GM12878 (cell line): Measurements from ENCODE around the gene SHROOM2. TPM values are rescaled to one million over a fixed set of nuclear protein-coding genes. Genes with fewer than 3 reads are reported as not detected.
A peak's percentile ranks its signal among the peaks of the same experiment; 100 is the strongest.

Source experiments
- ATAC-seq: fragments of 200-7000 bp; cut with Tn5 transposase; 3 replicates; pipeline ENCODE4 v1.9.1; 2020; ENCODE audit warnings: mild to moderate bottlenecking, moderate library complexity
- BruUV-seq: library from RNA; stranded (reverse); fragments of 400-500 nt; replicated peaks from 2 replicates; lab custom pipeline; 2021; lab: Mats Ljungman, UMichigan
- CTCF ChIA-PET: fragments of 300-600 bp; sonication (Branson Sonifier 250); formaldehyde crosslinking; extraction: SDS; loops from one replicate; lab custom pipeline; 2021; ENCODE audit warnings: inconsistent platforms; lab: Yijun Ruan, JAX
- POLR2A ChIA-PET: fragments of 350-600 bp; formaldehyde crosslinking; extraction: SDS; loops from one replicate; lab custom pipeline; 2021; ENCODE audit warnings: inconsistent platforms; lab: Charles Lee
- RAD21 ChIA-PET: fragments of 300-600 bp; sonication (Branson Sonifier 250); formaldehyde crosslinking; loops from one replicate; lab custom pipeline; 2023; ENCODE audit warnings: antibody characterized with exemption; ENCODE audit not compliant: unreplicated experiment; lab: Charles Lee
- SMC1A ChIA-PET: fragments of 300-600 bp; sonication (Branson Sonifier 250); formaldehyde crosslinking; loops from one replicate; lab custom pipeline; 2023; ENCODE audit not compliant: unreplicated experiment, uncharacterized antibody; lab: Charles Lee
- DNase-seq: peaks from one replicate; pipeline ENCODE4 v3.0.0-alpha.2; 2011; ENCODE audit warnings: low read depth, low spot score
- FAIRE-seq: peaks from 3 replicates; lab custom pipeline; 2011; peaks lifted over from hg19 to GRCh38; lab: Jason Lieb, UNC
- H2AFZ ChIP-seq: 2 replicates; pipeline ENCODE4 v1.6.0; 2011; ENCODE audit warnings: low read depth, low read length, control low read depth; ENCODE audit not compliant: control insufficient read depth
- H3K27ac ChIP-seq: 2 replicates; pipeline ENCODE4 v1.5.1; 2011; ENCODE audit warnings: control low read depth; ENCODE audit not compliant: control insufficient read depth, insufficient read depth
- H3K27me3 ChIP-seq, 2 experiments: replicated peaks in 1 of 2; 2 replicates each; pipeline versions ENCODE4 v1.6.0 to v1.6.1; 2011; ENCODE audit warnings: low read length in 1 of 2; ENCODE audit not compliant: control insufficient read depth in 2 of 2, insufficient read depth in 2 of 2
- H3K36me3 ChIP-seq, 2 experiments: 2 replicates each; pipeline ENCODE4 v1.5.1; 2011; ENCODE audit warnings: low read length in 1 of 2; ENCODE audit not compliant: control insufficient read depth in 2 of 2, insufficient read depth in 2 of 2
- H3K4me1 ChIP-seq: 2 replicates; pipeline ENCODE4 v1.6.1; 2011; ENCODE audit warnings: mild to moderate bottlenecking, low read length, moderate library complexity, mixed read lengths; ENCODE audit not compliant: control insufficient read depth, insufficient read depth
- H3K4me2 ChIP-seq: 2 replicates; pipeline ENCODE4 v1.6.0; 2011; ENCODE audit warnings: control low read depth; ENCODE audit not compliant: control insufficient read depth, insufficient read depth
- H3K4me3 ChIP-seq: fragments of 200-600 bp; sonication (generic); 2 replicates; pipeline ENCODE4 v1.5.1; 2016
- H3K79me2 ChIP-seq: 2 replicates; pipeline ENCODE4 v1.6.0; 2011; ENCODE audit warnings: low read length; ENCODE audit not compliant: control insufficient read depth, insufficient read depth
- H3K9ac ChIP-seq: 2 replicates; pipeline ENCODE4 v1.8.0; 2011; ENCODE audit warnings: low read length, control low read depth, mixed read lengths; ENCODE audit not compliant: control insufficient read depth, insufficient read depth
- H3K9me3 ChIP-seq: replicated peaks from 3 replicates; pipeline ENCODE4 v1.5.1; 2011; ENCODE audit warnings: mild to moderate bottlenecking, low read length; ENCODE audit not compliant: control insufficient read depth, insufficient read depth
- H4K20me1 ChIP-seq: 2 replicates; pipeline ENCODE4 v1.6.0; 2011; ENCODE audit not compliant: control insufficient read depth, insufficient read depth
- ASH2L ChIP-seq: fragments of 300-600, 200-600 bp; sonication (generic); IDR thresholded peaks from 2 replicates; pipeline ENCODE4 v1.6.1; 2017; ENCODE audit warnings: low read depth, mild to moderate bottlenecking, borderline replicate concordance
- ATF7 ChIP-seq: fragments of 450-650 bp; IDR thresholded peaks from 2 replicates; pipeline ENCODE4 v1.6.1; 2016; ENCODE audit warnings: low read depth, mild to moderate bottlenecking
- CEBPZ ChIP-seq: fragments of 150-350 bp; IDR thresholded peaks from 2 replicates; pipeline ENCODE4 v1.6.1; 2016; ENCODE audit warnings: low read depth, low read length
- CHD1 ChIP-seq: IDR thresholded peaks from 2 replicates; pipeline ENCODE4 v1.6.1; 2012; ENCODE audit warnings: low read depth, low read length, improper control_type of control experiment
- CTCF ChIP-seq, 3 experiments: IDR thresholded peaks in 2 of 3; conservative IDR thresholded peaks in 1 of 3; 2 replicates each; pipeline ENCODE4 v1.5.1; 2011; ENCODE audit warnings: low read depth in 3 of 3, low read length in 3 of 3, mild to moderate bottlenecking in 3 of 3, control low read depth in 2 of 3, moderate library complexity in 2 of 3, inconsistent platforms in 1 of 3, mixed read lengths in 1 of 3; ENCODE audit not compliant: control insufficient read depth in 2 of 3, insufficient read depth in 1 of 3; ENCODE audit errors: extremely low read depth in 1 of 3
- SMC3 ChIP-seq: IDR thresholded peaks from 2 replicates; pipeline ENCODE4 v1.6.1; 2011; ENCODE audit warnings: low read length, improper control_type of control experiment, borderline replicate concordance
- WGBS: methylation state at CpG from one replicate; pipeline ENCODE4 v1.1.6; 2016; ENCODE audit warnings: low lambda C conversion rate; ENCODE audit not compliant: insufficient replicate concordance, insufficient coverage; ENCODE audit errors: missing lambda C conversion rate; 5-methylcytosine and 5-hydroxymethylcytosine counted together
- in situ Hi-C: fragments of 300-500 bp; cut with MboI; formaldehyde crosslinking; loops from 9 replicates; pipeline ENCODE4 v1.14.3; 2018; ENCODE audit warnings: mixed read lengths
- intact Hi-C: fragments of 100-400 bp; cut with micrococcal nuclease; formaldehyde crosslinking; loops from one replicate; pipeline ENCODE4 v1.14.2; 2022; ENCODE audit not compliant: unreplicated experiment
- polyA plus RNA-seq, 11 experiments: library from polyadenylated mRNA; depleted of rRNA in 4 of 11; unstranded in 6 of 11; stranded (reverse) in 5 of 11; fragments of >200 nt; fragmentation: Nextera tagmentation in 4 of 11; fragmentation: Illumina TruSeq in 1 of 11; extraction: Ambion mirVana in 4 of 11; extraction: Trizol in 1 of 11; gene quantifications; 1 replicate in 1 of 11; 2 replicates in 10 of 11; pipeline versions ENCODE4 v1.2.1 to v1.2.3, GENCODE V29; 2011 to 2016; ENCODE audit warnings: inconsistent platforms in 2 of 11, missing spikeins in 2 of 11, low read depth in 1 of 11
- total RNA-seq, 4 experiments: library from RNA; depleted of rRNA in 3 of 4; stranded (reverse); fragments of >200 nt in 3 of 4; fragmentation: Illumina TruSeq in 1 of 4; extraction: Trizol in 1 of 4; gene quantifications; 2 replicates each; pipeline versions ENCODE4 v1.2.1 to v1.2.3, GENCODE V29; 2013 to 2021

The SHROOM2 gene
- total and polyA plus RNA-seq, 10 of the 15 experiments (the other 5 are each of a cell fraction or from before 2014, with no cell fraction given) = under 0.01 to 0.15 (median 0.09) TPM; not detected in 2

GRCh38 chrX:9882669-9883446 is 96.6 kb downstream of the SHROOM2 start:
- ChIA-PET POLR2A (no interaction called here), RAD21 (interaction anchor here (0.7 to 2.2 kb wide), 4 partner anchors 11 to 237 kb away, joined by 3 to 7 read pairs (median 4); no protein-coding TSS in a partner anchor), SMC1A (interaction anchor here (1.0 to 2.8 kb wide), 6 partner anchors 14 to 238 kb away, joined by 3 to 11 read pairs (median 4); no protein-coding TSS in a partner anchor), CTCF (interaction anchor here (0.7 to 3.1 kb wide), 8 partner anchors 10 to 237 kb away, joined by 3 to 15 read pairs (median 9); no protein-coding TSS in a partner anchor)
- WGBS = 27% methylated on average over 15 of the region's 15 CpGs
- no peak overlapping the region for H3K9ac ChIP-seq
- no peaks in the 10 kb centered on the region for H3K9me3 ChIP-seq
- H3K79me2 ChIP-seq = no peaks in the 10 kb centered on the region
- FAIRE-seq (no peak), DNase-seq (no peak), ATAC-seq (peak; percentile 43)
- BruUV-seq = no TSS peak
- H3K27ac ChIP-seq = no peak overlapping the region
- intact Hi-C loops = no loop called here
- no peak overlapping the region for H3K4me2 ChIP-seq
- H3K27me3 ChIP-seq = peaks cover 0 to 2% of the 10 kb centered on the region in 2 experiments; a peak in 2 of 4 replicates
- no peaks in the 10 kb centered on the region for H3K4me1 ChIP-seq
- no peak overlapping the region for H3K4me3 ChIP-seq
- no peaks in the 10 kb centered on the region for H4K20me1 ChIP-seq
- in situ Hi-C loops = loop anchor here (5.0 kb wide), 1 partner anchor 104 kb away; no protein-coding TSS in a partner anchor
- no peak overlapping the region for H2AFZ ChIP-seq
- no peaks in the 10 kb centered on the region for H3K36me3 ChIP-seq
- 0 out of 2 replicates have a peak, but pooled peaks have one; percentile 14 for TF ChIP-seq SMC3
- TF ChIP-seq CEBPZ = no peak
- TF ChIP-seq CHD1 = no peak
- peak; percentile 36; the same call in 1 of the 2 replicates for TF ChIP-seq ATF7
- TF ChIP-seq ASH2L = no peak
- TF ChIP-seq CTCF (IDR thresholded peaks at IDR 0.05 in 2 of 3, conservative IDR thresholded peaks at IDR 0.05 in 1 of 3; ENCODE audit: control insufficient read depth in 2 of 3, extremely low read depth in 1 of 3, insufficient read depth in 1 of 3, low read depth in 3 of 3, low read length in 3 of 3) = peak in 1 of 3 experiments; percentile 3; a peak in 1 of 6 replicates
